Measurements from ENCODE around the gene ZC3H14.
A peak's percentile ranks its signal among the peaks of the same experiment; 100 is the strongest.

ZC3H14 gene

GRCh38 chr14:88611878-88612277 is 49.0 kb downstream of the ZC3H14 start:
- no peak for DNase-seq

- no peak for DNase-seq
Observed at GRCh38 chr14:88612981-88613380, 50.1 kb downstream of the ZC3H14 start.

GRCh38 chr14:88613552-88614010 is 50.7 kb downstream of the ZC3H14 start:
- peak in 1 of 2 experiments; percentile 8 for DNase-seq

DNA sequence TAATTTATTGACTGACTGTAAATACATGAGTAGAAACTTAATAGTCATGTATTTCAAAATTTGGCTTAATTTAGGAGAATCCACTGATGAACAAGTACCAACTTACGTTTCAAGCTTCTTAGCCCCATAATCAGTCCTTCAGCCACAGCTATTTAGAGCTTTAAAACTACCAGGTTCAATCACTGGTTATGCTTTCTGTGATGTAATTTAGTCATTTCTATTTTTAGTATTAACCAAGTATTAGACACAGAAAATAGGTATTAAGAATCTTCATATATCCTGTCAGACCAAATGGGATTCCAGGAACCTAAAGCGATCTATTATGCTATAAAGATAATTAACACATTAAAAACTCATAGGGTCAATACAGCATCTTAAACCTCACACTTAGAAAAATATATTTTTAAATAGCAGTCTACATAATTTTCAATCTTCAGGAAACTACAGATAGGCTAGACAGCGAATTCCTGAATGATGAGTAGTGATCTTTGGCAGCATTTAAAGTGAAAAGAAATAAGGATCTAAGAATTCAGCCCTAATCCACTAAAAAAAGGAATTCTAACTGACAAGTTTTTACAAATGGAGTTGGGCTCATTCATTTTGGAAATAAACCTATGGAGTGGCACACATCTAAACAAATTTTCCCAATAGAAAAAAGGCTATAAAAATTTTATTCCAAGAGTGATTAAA is 51.5 kb downstream of the ZC3H14 start:
- no peak for DNase-seq

- DNase-seq, result no peak
Observed at GRCh38 chr14:88616697-88617096, 53.9 kb downstream of the ZC3H14 start.

GRCh38 chr14:88617479-88617878 is 54.6 kb downstream of the ZC3H14 start:
- no peak for DNase-seq

- DNase-seq, result no peak
Observed at GRCh38 chr14:88618476-88618875, 55.6 kb downstream of the ZC3H14 start.

DNA sequence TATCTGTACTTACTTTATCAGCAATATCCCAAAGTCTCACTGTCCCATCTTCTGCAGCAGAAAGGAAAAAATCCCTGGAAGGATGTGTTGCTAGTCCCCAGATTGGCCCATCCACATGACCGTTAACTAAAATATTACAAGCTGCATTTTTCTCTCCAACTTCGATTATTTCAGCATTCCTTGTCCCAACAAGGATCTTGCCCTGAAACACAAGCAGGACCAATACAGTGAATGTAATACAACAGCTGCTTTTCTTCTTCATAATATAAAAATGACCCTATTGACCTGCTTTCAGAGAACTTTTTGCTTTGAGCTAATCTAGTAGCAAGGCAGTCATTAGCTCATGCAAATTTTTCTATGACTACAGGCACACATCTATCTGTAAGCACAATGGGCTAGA is 58.3 kb downstream of the ZC3H14 start:
- peak in 1 of 2 experiments; percentile 26 for DNase-seq

DNA sequence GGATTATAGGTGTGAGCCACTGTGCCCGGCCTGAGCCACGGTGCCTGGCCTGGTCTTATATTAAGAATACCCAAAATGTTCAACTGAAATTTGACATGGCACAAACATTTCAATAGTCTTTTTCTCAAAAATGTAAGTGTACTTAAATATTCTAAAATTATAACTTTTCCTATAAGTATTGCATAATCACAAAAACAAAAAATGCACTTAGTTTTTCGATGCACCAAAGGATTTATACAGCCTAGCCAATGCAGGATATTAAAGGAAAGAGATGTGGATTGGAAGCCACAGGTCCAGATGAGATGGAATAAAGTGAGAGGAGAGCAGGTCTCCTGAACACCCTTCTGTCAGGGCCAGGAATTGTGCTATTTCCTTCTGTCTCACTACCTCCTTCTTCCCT is 62.8 kb downstream of the ZC3H14 start:
- no peak for DNase-seq

DNA sequence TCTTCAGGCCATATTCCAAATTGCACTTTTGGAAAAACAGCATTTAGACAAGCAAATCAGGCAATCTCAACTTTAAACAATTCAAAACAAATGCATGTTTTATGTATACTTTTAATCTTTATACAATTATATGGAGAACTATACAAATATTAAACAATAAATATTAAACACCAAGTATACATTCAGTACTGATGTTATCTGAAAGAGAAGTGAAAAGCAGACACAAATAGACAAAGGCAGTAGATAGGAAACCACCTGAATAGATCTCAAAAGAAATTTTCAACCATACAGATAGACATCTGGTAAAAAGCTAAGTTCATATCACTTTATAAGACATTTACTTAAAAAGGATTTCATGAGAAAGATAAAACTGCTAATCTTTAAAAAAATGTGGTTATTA is 65.2 kb downstream of the ZC3H14 start:
- DNase-seq, result no peak

GRCh38 chr14:88628462-88628861 is 65.6 kb downstream of the ZC3H14 start:
- no peak for DNase-seq

GRCh38 chr14:88630565-88630964 is 67.7 kb downstream of the ZC3H14 start:
- no peak for DNase-seq

- DNase-seq, result no peak
Observed at GRCh38 chr14:88631091-88631490, 68.3 kb downstream of the ZC3H14 start.

DNA sequence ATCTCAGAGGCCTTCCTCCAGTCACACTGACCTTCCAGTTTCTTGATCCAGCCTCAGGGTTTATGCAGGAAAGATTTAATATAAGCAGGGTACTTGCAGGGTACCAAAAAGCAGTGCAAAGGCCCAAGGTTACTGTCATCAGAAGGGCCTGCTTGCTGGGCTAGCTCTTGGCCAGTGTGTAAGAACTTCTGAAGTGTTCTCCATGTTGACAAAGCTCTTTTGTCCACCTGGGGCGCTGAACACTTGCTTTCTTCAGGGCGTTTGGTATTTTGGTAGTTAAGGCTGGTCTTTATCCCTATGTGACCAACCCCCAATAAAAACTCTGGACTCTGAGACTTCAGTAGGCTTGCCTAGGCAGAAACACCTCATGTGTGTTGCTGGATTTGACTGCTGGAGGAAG is 69.7 kb downstream of the ZC3H14 start:
- no peak for DNase-seq

- no peak for DNase-seq
Observed at GRCh38 chr14:88639221-88639620, 76.4 kb downstream of the ZC3H14 start.

GRCh38 chr14:88660056-88660455 is 97.2 kb downstream of the ZC3H14 start:
- no peak for DNase-seq

- peak; percentile 37 to 81 for DNase-seq
Observed at GRCh38 chr14:88667555-88668273, 104.9 kb downstream of the ZC3H14 start.

- no peak for DNase-seq
Observed at GRCh38 chr14:88668448-88669116, 105.7 kb downstream of the ZC3H14 start.

- no peak for DNase-seq
Observed at GRCh38 chr14:88669346-88669745, 106.5 kb downstream of the ZC3H14 start.
